Measurements from ENCODE around the gene PMEL. TPM values are rescaled to one million over a fixed set of nuclear protein-coding genes. Genes with fewer than 3 reads are reported as not detected.

PMEL gene
- total RNA-seq, 1 donor from 2014 or later, result 0.20 TPM

DNA sequence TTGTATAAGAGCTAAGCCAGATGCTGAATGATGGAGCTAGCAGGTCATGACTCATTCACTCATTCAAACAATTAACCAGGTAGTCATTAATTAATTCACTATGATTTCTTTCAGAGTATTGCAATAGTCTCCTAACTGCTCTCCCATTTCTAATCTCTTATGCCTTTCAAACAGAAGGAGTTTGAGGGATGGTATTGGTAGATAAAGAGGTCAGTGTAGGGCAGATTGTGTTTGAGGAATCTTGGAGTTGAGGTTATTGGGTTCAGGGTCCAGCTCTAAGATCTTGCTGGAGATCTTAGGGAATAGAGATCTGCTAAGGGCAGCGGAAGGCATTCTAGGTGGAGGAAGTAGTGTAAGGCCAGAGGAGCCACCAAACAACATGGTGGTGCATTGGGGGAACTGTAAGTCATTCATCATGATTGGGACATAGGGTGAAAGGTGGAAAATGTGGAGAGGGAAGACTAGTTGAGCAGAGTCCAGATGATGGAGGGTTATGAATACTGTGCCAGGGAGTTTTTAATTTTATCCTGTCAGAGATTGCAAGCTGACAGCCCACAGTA, 23.2 kb downstream of the PMEL start:
- DNase-seq (ENCODE audit: low read depth in 2 of 2), result no peak

- DNase-seq (ENCODE audit: low read depth in 2 of 2), result no peak
Measured at GRCh38 chr12:55942055-55942454, 23.8 kb downstream of the PMEL start.

- peak; percentile 86 to 93 for DNase-seq (ENCODE audit: low read depth in 2 of 2)
Measured at GRCh38 chr12:55940065-55940732, 25.6 kb downstream of the PMEL start.

DNA sequence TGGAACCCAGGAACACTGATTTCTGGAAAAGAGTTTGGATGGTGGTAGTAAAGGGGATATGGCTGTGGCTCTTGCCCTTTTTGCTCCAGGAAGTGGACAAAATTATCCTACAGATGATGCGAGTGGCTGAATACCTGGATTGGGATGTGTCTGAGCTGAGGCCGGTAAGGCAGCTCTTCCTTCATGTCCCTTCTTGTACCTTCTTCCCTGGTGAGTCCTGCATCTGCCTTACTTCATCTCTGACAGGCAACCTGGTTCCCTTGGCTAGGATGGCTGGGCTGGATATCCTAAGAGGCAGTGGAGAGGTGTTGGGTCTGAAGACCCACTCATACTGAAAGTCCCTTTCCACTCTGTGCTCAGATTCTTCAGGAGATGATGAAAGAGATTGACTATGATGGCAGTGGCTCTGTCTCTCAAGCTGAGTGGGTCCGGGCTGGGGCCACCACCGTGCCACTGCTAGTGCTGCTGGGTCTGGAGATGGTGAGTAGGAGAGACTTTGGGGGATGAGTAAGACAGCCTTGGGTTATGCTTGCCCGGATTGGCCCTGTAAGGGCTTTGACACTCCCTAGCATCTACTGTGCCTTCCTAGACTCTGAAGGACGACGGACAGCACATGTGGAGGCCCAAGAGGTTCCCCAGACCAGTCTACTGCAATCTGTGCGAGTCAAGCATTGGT, 26.9 kb downstream of the PMEL start:
- no peak for DNase-seq (ENCODE audit: low read depth in 2 of 2)

- DNase-seq (ENCODE audit: low read depth in 2 of 2), result no peak
Measured at GRCh38 chr12:55937981-55938380, 27.9 kb downstream of the PMEL start.

DNA sequence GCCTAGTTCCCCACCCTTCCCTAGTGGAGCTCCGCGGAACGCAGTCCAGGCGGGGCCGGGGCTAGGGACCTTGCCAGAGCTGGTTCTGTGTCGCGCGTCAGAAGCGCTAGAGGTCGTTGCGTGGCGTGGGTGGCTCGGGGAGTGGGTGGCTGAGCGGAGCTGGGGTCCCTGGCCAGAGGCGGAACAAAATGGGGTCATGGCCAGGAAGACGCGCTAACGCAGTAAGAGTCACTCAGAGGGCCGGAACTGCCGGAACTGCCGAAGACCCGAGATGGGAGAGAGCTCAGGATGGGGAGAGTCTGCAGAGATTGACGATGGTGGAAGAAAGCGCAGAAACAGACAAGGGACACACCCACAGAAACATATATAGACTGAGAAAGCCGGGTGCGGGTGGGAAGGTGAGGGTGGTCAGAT, 30.1 kb downstream of the PMEL start:
- DNase-seq (ENCODE audit: low read depth in 2 of 2), result peak in 1 of 2 donors; percentile 41

- no peak for DNase-seq (ENCODE audit: low read depth in 2 of 2)
Measured at GRCh38 chr12:55934773-55935172, 31.1 kb downstream of the PMEL start.

- DNase-seq (ENCODE audit: low read depth in 2 of 2), result no peak
Measured at GRCh38 chr12:55933799-55934742, 31.8 kb downstream of the PMEL start.

DNA sequence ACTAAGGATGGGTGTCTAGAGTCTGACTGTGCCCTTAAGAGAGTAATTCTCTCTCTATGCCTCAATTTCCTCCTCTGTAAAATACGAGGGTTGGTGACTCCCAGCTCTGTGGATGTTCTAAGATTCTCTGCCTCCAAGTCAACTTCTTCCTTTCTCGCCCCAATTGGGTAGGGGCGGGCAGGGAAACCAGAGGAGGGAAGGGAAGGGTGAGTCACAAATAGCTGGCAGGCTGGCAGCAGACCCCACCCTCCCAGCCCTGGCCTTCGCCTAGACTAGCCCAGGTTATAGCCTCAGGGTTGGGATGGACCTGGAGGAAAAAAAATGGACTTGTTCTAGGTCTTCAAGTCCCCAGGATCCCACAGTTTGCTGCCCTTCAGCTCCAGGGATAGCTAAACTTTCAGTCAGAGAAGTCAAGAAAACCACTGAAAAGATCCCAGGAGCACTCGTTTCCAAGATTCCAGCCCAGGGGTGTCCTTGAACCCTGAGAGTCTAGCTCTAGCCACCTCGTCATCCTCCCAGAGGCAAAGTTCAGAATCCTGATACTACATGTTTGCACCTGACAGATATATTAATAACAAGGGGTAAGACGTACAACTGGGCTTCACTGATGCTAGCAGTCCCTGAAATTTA, 32.6 kb downstream of the PMEL start:
- DNase-seq (ENCODE audit: low read depth in 2 of 2), result peak in 1 of 2 donors; percentile 60

GRCh38 chr12:55932551-55932910, 33.3 kb downstream of the PMEL start:
- peak; percentile 63 to 71 for DNase-seq (ENCODE audit: low read depth in 2 of 2)

GRCh38 chr12:55931780-55932550, 33.9 kb downstream of the PMEL start:
- peak; percentile 65 to 71 for DNase-seq (ENCODE audit: low read depth in 2 of 2)

DNA sequence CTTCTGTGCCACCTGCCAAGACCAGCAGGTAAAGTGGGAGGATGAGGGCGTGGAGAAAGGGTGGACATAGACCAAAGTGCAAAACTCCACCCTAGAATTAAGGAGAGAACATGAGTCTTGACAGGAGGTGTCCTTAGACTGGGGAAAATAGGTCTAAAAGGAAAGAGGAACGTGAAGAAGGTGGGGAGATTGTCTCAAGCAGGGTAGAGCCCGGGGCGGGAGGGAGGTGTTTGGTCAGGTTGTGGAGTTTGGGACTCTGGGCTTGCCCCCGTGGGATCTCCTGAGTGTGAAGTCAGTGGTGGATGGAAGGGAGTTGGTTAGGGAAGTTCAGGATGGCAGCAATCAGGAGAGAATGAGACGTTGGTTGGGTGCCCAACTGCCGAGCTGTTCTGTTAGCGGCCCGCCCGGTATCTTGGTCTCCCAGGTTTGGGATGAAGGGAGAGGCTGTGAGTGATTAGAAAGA, 34.5 kb downstream of the PMEL start:
- DNase-seq (ENCODE audit: low read depth in 2 of 2), result peak in 1 of 2 donors; percentile 16

DNA sequence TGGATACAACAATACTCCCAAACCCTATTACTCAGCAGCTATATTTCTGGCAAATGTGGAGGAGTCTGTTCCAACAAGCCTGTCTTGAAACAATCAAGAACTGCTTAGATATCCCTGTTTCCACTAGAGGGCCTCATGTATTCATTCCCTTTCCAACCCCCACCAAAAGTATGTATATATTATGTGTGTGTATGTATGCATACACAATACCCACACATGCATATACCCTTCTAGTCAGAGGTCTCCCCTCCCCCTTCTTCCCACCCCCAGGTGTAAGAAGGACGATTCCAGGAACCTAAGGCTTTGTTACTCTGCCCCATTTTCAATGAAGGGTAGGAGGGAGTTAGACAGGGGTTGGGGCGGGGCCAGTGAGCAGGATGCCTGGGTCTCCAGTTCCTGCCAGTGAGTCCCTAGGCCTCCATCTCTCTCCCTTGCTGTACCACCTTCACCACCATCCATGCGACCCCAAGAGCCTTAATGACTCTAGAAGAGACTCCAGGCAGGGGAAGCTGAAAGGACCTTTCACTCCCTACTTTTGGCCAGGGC, 35.0 kb downstream of the PMEL start, which contains the start of gene DGKA:
TSS of gene DGKA (plus strand) at position 392 of the 546 bp plus-strand sequence. CDS start 5,342 bp downstream, outside the sequence.
- peak; percentile 57 to 76 for DNase-seq (ENCODE audit: low read depth in 2 of 2)

- no peak for DNase-seq (ENCODE audit: low read depth in 2 of 2)
Measured at GRCh38 chr12:55929306-55929791, 36.5 kb downstream of the PMEL start.

- peak; percentile 71 for DNase-seq (ENCODE audit: low read depth in 2 of 2)
Measured at GRCh38 chr12:55927588-55928502, 38.0 kb downstream of the PMEL start, which contains the start of gene PYM1. Gene PYM1 (minus strand): TSS chr12:55927894. CDS start chr12:55927761, 133 bp downstream.

GRCh38 chr12:55926738-55927587, 38.9 kb downstream of the PMEL start:
- peak; percentile 91 to 94 for DNase-seq (ENCODE audit: low read depth in 2 of 2)

DNA sequence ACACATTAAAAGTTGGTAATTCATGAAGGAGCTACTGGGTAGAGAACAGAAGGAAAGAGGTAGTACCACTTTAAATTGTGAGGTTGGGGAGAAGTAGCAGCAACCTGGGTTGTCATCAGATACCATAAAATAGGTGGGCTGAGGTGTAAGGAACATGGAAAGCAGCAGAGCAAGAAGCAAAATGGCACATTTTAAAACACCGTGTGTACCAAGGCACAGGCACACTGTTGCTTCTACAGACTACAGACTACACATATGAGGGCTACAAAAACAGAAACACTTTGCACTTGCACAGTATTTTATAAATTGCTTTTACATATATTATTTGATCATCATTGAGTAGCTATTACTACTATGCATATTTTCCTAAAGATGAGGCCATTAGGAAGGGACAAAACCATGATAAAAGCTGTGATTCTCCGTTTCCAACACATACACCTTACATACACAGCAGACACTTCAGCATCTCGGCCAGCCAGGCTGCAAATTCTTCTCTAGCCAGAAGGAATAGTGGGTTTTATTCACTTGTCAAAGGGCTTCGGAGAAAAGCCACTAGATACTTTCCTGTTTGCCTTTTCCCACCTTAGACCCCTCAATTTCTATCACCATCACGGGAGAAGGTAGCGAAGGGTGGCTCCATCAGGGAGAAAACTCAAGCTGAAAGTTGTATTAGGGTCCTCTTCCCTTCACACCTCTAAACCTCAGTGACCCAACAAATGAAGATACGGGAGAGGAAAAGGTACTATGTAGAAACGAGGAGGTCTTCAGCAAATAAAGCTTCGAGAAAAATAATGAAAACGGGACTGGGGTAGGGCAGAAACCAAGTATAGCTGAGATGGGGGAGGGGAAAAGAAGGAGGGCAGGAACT, 39.7 kb downstream of the PMEL start:
- no peak for DNase-seq (ENCODE audit: low read depth in 2 of 2)
